Effector CD4-positive, alpha-beta T cell (primary cell): ENCODE results near the gene ZSCAN25.
"Not testable (repeated sequence)": the region's sequence is repeated elsewhere in the genome, so short reads cannot be mapped to it uniquely, and the experiment has no call there.

Experiments
- DNase-seq: peaks from one replicate; pipeline ENCODE4 v3.0.0-alpha.2; 2020

The ZSCAN25 gene

GRCh38 chr7:99651290-99651689 is 34.5 kb downstream of the ZSCAN25 start:
- DNase-seq: no peak

GRCh38 chr7:99652671-99653070 is 35.9 kb downstream of the ZSCAN25 start:
- DNase-seq: no peak

GRCh38 chr7:99653269-99653668 is 36.5 kb downstream of the ZSCAN25 start:
- not testable (repeated sequence) for DNase-seq

- no peak for DNase-seq
These were observed 37.0 kb downstream of the ZSCAN25 start for GRCh38 chr7:99653754-99654153.

GRCh38 chr7:99654626-99655025 is 37.9 kb downstream of the ZSCAN25 start:
- DNase-seq: not testable (repeated sequence)

GRCh38 chr7:99657879-99658278 is 41.1 kb downstream of the ZSCAN25 start:
- DNase-seq: not testable (repeated sequence)

GRCh38 chr7:99665312-99666012 is 48.7 kb downstream of the ZSCAN25 start:
- no peak for DNase-seq

- DNase-seq: no peak
These were observed 49.3 kb downstream of the ZSCAN25 start for GRCh38 chr7:99666013-99666395.

- DNase-seq: no peak
These were observed 50.4 kb downstream of the ZSCAN25 start for GRCh38 chr7:99667179-99667578.

GRCh38 chr7:99668541-99668940 is 51.8 kb downstream of the ZSCAN25 start:
- no peak for DNase-seq

GRCh38 chr7:99669782-99670181 is 53.0 kb downstream of the ZSCAN25 start:
- no peak for DNase-seq

GRCh38 chr7:99672573-99672972 is 55.8 kb downstream of the ZSCAN25 start:
- DNase-seq: no peak

- no peak for DNase-seq
These were observed 58.4 kb downstream of the ZSCAN25 start for GRCh38 chr7:99674995-99675742.

- DNase-seq: no peak
These were observed 60.4 kb downstream of the ZSCAN25 start for GRCh38 chr7:99677013-99677647.

GRCh38 chr7:99677648-99678045 is 60.9 kb downstream of the ZSCAN25 start:
- no peak for DNase-seq

GRCh38 chr7:99679032-99679399 is 62.3 kb downstream of the ZSCAN25 start:
- DNase-seq: no peak

GRCh38 chr7:99679400-99680191 is 62.9 kb downstream of the ZSCAN25 start, which contains the start of gene CYP3A5:
TSS of gene CYP3A5 (minus strand) at chr7:99679996. CDS start at chr7:99679896, 100 bp downstream.
- DNase-seq: no peak
